ENCODE data around the gene ARHGEF17. TPM values are rescaled to one million over a fixed set of nuclear protein-coding genes. Genes with fewer than 3 reads are reported as not detected.

Gene ARHGEF17
- total and polyA plus RNA-seq, 2 of the 8 experiments (the other 6 are each of a cell fraction or from before 2014, with no cell fraction given): 11.3 to 14.6 TPM

DNA sequence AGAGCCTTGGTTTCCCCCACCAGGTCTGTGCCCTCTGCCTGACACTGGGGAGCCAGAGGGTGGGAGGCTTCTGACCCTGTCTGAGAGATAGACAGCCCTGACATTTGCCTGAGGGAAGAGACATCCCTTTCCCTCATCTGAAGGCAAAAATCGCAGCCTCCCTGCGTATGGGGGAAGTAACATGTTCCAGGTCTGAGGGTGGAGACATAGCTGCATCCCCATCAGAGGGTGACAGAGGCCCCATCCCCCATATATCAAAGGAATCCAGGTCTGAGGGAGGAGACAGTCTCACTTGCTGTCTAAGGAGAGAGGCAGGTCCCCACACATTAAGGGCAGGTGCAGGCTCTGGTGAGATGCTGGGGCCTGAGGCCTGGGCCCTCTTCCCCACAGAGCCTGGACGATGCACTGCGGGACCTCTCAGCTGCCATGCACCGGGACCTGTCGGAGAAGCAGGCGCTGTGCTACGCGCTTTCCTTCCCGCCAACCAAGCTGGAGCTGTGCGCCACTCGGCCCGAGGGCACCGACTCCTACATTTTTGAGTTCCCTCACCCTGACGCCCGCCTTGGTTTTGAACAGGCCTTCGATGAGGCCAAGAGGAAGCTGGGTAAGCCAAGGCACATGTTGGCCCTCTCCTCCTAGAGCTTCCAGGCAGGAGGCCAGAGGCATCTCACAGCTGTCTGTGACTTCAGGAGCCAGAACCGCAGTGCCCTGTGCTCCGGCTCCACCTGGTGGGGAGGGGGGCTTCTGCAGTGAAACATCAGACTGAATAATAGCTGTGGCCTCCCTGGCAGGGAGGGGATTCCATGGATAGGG lies 52.1 kb downstream of the ARHGEF17 start (continued):
- no peak for TF ChIP-seq TAF1 (IDR thresholded peaks at IDR 0.05; ENCODE audit: low read depth, low read length)
- TF ChIP-seq, protein P1, sequence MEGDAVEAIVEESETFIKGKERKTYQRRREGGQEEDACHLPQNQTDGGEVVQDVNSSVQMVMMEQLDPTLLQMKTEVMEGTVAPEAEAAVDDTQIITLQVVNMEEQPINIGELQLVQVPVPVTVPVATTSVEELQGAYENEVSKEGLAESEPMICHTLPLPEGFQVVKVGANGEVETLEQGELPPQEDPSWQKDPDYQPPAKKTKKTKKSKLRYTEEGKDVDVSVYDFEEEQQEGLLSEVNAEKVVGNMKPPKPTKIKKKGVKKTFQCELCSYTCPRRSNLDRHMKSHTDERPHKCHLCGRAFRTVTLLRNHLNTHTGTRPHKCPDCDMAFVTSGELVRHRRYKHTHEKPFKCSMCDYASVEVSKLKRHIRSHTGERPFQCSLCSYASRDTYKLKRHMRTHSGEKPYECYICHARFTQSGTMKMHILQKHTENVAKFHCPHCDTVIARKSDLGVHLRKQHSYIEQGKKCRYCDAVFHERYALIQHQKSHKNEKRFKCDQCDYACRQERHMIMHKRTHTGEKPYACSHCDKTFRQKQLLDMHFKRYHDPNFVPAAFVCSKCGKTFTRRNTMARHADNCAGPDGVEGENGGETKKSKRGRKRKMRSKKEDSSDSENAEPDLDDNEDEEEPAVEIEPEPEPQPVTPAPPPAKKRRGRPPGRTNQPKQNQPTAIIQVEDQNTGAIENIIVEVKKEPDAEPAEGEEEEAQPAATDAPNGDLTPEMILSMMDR (IDR thresholded peaks at IDR 0.05; ENCODE audit: control extremely low read depth in 1 of 3, insufficient read depth in 1 of 3, low read depth in 1 of 3, low read length in 3 of 3): peak; percentile 79 to 86 (median 84)
- TF ChIP-seq BACH1 (IDR thresholded peaks at IDR 0.05; ENCODE audit: low read length): peak; percentile 58; the same call in 1 of the 2 replicates
- TF ChIP-seq ZNF274 (IDR thresholded peaks at IDR 0.05; ENCODE audit: borderline replicate concordance, extremely low read depth, low read length): no peak
- no peak for TF ChIP-seq NRF1 (IDR thresholded peaks at IDR 0.05; ENCODE audit: low read depth, low read length)
- no peak for TF ChIP-seq RFX5 (IDR thresholded peaks at IDR 0.05; ENCODE audit: borderline replicate concordance, low read depth, low read length)
- TF ChIP-seq YY1 (IDR thresholded peaks at IDR 0.05; ENCODE audit: low read depth, low read length): no peak

Measured in H1 (cell line).